Renal cortex interstitium (tissue), 11 donors: ENCODE results near the gene LY6G6C. TPM values are rescaled to one million over a fixed set of nuclear protein-coding genes. Genes with fewer than 3 reads are reported as not detected.

Experiments used
- DNase-seq, 11 donors: peaks; one replicate each; pipeline ENCODE4 v3.0.0-alpha.2; 2013; ENCODE audit warnings: low read depth in 9 of 11, low spot score in 4 of 11; ENCODE audit errors: extremely low read depth in 1 of 11
- polyA plus RNA-seq, 3 donors: library from polyadenylated mRNA; unstranded; fragments of 120-200 nt; gene quantifications; one replicate each; pipeline ENCODE4 v1.2.1, GENCODE V29; 2013; ENCODE audit not compliant: insufficient read length in 3 of 3

Gene LY6G6C
- polyA plus RNA-seq, 3 donors, result 0.26 to 0.41 TPM; not detected in 1

- no peak for DNase-seq
Measured at GRCh38 chr6:31691564-31692108, 29.9 kb downstream of the LY6G6C start.

- no peak for DNase-seq
Measured at GRCh38 chr6:31691078-31691463, 30.5 kb downstream of the LY6G6C start.

DNA sequence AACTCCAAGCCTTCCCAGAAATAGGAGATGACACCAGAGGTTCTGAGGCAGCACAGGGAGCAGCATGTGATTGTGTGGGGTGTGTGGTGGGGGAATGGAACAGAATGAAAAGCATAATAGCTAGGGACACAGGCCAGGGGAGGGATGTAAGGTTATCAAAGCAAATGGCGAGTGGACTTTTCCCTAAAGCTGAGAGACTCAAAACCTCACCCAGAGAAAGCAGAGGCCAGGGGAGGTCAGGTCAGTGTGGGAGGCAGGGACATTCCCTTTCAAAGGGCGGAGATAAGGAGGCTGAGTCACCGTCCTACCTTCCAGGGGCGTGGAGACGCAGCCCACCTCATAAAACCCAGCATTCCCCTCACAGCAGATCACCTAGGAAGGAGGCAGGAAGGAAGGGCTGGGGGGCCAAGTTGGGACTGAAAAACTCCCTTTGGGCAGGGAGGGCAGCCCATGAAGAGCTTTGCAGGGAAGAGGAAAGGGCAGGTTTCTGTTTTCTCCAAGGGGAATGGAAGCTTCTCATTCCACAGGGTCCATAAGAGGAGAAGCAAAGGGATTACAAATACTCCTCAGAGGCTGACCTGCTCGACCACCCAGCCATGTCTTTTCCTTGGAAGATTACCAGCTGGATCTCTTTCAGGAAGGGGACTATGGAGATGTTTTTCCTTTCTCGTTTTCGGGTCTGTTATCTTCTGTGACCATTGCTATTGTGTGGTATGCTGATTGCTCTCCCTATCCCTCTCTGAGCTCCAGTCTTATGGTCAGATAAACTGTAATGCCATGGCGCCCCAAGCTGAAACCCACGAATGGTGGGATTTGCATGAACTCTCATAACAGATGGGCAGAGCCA is 31.1 kb downstream of the LY6G6C start:
- DNase-seq, result no peak

- no peak for DNase-seq
Measured at GRCh38 chr6:31689249-31690110, 32.1 kb downstream of the LY6G6C start.

DNA sequence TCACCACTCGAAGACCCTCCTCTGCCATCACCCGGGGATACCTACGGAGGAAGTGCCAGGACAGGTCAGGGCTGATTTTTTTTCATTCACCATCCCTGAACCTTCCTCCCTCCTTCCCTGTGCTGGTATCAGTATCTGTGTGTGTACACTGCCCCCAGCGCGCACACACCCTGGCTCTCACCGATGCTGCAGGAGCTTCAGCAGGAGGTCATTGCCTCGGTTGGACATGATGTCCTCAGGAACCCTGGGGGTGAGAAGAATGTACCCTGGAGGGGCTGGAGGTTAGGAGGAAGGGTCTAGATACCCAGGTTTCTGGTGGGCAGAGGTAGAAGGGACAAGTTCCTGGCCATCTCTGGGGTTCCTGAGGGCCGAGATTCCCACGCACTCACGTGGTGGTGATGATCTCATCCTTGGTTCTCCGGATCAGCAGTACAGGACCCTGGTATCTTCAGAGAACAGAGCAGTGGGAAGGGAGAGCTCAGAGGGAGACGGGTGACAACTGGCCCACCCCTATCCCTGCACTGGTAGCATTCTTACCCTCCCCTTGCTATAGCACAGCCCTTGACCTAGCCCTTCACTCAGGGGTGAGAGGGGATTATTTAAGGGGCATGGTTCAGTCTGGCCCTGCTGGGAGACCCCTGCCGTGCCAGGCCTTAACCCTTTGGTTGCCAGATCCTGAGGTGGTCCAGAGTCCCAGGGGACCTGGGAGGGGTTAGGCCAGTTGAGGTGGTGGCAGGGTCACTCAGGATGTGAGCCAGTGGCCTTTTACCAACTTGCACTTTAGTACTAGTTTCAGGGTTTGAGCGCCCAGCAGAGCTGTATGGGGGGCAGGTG is 33.5 kb downstream of the LY6G6C start:
- no peak for DNase-seq

DNA sequence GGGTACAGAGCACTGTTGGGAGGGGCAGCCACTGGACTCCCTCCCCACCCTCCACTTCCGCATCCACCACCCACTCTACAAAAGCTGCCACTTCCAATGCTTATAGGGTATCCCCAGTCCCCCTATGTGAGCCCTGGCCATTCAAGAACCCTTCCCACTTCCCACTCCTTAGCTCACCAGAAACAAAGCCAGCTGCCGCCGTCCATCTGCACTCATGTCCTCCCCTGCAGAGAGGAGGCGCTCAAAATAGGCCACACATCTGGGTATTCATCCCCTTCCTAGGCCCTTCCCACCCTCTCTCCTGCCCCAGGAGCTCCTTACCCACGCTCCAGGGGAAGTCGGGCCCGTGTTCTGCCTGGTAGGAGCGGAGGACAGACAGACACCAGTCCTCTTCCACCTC is 34.2 kb downstream of the LY6G6C start:
- DNase-seq, result no peak

- DNase-seq, result no peak
Measured at GRCh38 chr6:31686483-31686882, 35.1 kb downstream of the LY6G6C start.

DNA sequence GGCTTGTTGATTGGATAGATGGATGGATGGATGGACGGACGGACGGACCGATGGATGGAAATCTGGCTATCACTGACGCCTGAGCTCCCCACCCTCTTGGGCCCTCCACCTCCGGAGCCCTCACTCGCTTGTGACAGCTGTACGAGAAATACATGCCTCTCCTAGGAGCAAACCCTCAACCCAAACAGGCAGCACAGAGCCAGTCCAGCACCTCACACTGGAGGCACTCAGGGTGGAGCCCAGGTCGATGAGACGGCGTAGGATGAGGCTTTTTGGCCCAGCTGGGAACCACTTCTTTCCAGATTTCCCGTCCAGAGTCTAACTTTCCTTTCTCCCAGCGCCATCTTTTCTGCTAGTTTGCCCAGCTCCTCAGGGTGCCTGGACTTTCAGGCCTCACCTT is 38.0 kb downstream of the LY6G6C start:
- DNase-seq, result no peak

GRCh38 chr6:31681135-31681671 is 40.3 kb downstream of the LY6G6C start:
- peak in 2 of 11 donors; percentile 49 for DNase-seq

GRCh38 chr6:31680226-31681134 is 41.1 kb downstream of the LY6G6C start, which contains the start of gene LY6G5C:
TSS of gene LY6G5C (minus strand) at chr6:31681067. CDS start at chr6:31680373, 694 bp downstream.
- peak in 9 of 11 donors; percentile 69 to 88 (median 79) for DNase-seq

DNA sequence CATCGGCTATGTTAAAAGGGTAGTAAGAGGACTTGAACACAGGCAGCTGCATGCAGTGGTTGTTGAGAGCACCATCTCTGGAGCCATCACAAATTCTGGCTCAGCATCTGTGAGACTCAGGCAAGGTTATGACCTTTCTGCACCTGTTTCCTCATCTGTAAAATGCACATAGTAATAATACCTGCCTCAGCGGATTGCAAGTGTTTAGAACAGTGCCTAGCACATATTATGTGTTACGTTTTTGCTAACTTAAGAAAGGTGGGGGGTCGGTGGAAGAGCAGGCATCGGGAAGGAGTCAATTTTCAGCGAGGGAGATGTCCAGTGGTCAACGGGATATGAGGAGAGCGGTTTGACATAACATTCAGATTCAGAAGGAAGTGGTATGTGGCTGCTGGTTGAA is 43.6 kb downstream of the LY6G6C start:
- DNase-seq, result no peak

- DNase-seq, result no peak
Measured at GRCh38 chr6:31676904-31677303, 44.6 kb downstream of the LY6G6C start.

DNA sequence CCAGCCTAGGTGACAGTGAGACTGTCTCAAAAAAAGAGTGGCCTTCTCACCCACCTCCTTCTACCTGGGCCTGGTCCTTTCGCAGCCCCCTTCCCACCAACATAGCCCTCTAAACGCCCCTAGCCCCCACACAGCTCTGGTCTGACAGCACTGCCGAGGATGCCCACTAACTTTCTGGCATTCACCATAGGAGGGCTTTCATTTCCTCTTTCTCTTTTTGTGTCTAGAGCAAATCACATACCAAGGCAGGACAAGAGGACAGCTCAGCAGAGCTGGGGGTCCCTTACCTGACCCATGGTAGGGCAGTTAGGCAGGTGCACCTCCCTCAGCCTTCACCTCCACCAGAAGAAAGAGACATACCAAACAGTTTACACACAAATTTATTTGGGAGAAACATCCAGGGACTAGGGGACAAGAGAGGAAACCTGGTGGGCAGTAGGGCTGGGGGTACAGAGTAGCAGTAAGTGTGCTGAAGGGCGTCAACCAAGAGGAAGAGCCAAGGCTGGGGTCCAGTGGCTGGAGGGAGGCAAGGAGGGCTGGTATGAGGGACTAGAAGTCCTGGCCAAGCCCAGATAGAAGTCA is 45.1 kb downstream of the LY6G6C start:
- no peak for DNase-seq

GRCh38 chr6:31669676-31670075 is 51.9 kb downstream of the LY6G6C start, which contains the start of gene LY6G5B:
TSS of gene LY6G5B (plus strand) at chr6:31669976. CDS start at chr6:31670951, 975 bp downstream.
- DNase-seq, result no peak
